Body of pancreas (tissue), 4 donors: ENCODE results near the gene APOB. TPM values are rescaled to one million over a fixed set of nuclear protein-coding genes. Genes with fewer than 3 reads are reported as not detected.

ENCODE experiments used
- ATAC-seq: fragments of 150-250 bp; one replicate; pipeline ENCODE4 v1.9.1; 2016
- DNase-seq, 4 donors: peaks; one replicate each; pipeline ENCODE4 v3.0.0-alpha.2; 2019
- H3K27ac ChIP-seq, 4 donors: fragments of 200-600 bp; sonication (generic); 1 replicate in 3 of 4; 2 replicates in 1 of 4; pipeline versions ENCODE4 v1.5.1 to v1.6.1; 2016 to 2019; ENCODE audit warnings: mild to moderate bottlenecking in 1 of 4, mixed read lengths in 1 of 4, moderate library complexity in 1 of 4
- H3K27me3 ChIP-seq, 2 donors: fragments of 200-600 bp; sonication (generic); one replicate each; pipeline ENCODE4 v1.6.0; 2016; ENCODE audit warnings: mild to moderate bottlenecking in 1 of 2
- H3K36me3 ChIP-seq, 2 donors: fragments of 200-600 bp; sonication (generic); replicated peaks in 1 of 2; 2 replicates each; pipeline ENCODE4 v1.5.1; 2016; ENCODE audit warnings: low read depth in 2 of 2; ENCODE audit not compliant: insufficient read depth in 1 of 2
- H3K4me1 ChIP-seq: fragments of 200-600 bp; sonication (generic); one replicate; pipeline ENCODE4 v1.6.0; 2016
- H3K4me3 ChIP-seq, 2 donors: fragments of 200-600 bp; sonication (generic); 1 replicate in 1 of 2; 2 replicates in 1 of 2; pipeline ENCODE4 v1.5.1; 2016 to 2019
- H3K9me3 ChIP-seq, 3 donors: fragments of 200-600 bp; sonication (generic); 1 replicate in 2 of 3; 2 replicates in 1 of 3; pipeline ENCODE4 v1.5.1; 2016
- POLR2A ChIP-seq, 3 donors: fragments of 450-650 bp; IDR thresholded peaks; one replicate each; pipeline ENCODE4 v1.6.1; 2016; ENCODE audit warnings: antibody characterized with exemption in 3 of 3, mild to moderate bottlenecking in 2 of 3
- WGBS, 2 donors: methylation state at CpG; one replicate each; pipeline ENCODE4 v1.1.5; 2017; 5-methylcytosine and 5-hydroxymethylcytosine counted together
- intact Hi-C: fragments of 100-400 bp; cut with DNase I; formaldehyde crosslinking; loops from one replicate; pipeline ENCODE4 v1.15.1; 2023
- total RNA-seq, 2 donors: library from RNA; depleted of rRNA; stranded (reverse); fragments of >200 nt; gene quantifications; one replicate each; pipeline ENCODE4 v1.1.0, GENCODE V29; 2016
- TF ChIP-seq, protein P1 (sequence below), 7 experiments: fragments of 450-650 bp in 4 of 7; fragments of 200-600 bp in 3 of 7; sonication (generic) in 3 of 7; IDR thresholded peaks; one replicate each; pipeline ENCODE4 v1.5.1; 2016 to 2019; ENCODE audit warnings: antibody characterized with exemption in 7 of 7

The APOB gene
- total RNA-seq, 2 donors from 2014 or later = 0.66 to 0.78 TPM

DNA sequence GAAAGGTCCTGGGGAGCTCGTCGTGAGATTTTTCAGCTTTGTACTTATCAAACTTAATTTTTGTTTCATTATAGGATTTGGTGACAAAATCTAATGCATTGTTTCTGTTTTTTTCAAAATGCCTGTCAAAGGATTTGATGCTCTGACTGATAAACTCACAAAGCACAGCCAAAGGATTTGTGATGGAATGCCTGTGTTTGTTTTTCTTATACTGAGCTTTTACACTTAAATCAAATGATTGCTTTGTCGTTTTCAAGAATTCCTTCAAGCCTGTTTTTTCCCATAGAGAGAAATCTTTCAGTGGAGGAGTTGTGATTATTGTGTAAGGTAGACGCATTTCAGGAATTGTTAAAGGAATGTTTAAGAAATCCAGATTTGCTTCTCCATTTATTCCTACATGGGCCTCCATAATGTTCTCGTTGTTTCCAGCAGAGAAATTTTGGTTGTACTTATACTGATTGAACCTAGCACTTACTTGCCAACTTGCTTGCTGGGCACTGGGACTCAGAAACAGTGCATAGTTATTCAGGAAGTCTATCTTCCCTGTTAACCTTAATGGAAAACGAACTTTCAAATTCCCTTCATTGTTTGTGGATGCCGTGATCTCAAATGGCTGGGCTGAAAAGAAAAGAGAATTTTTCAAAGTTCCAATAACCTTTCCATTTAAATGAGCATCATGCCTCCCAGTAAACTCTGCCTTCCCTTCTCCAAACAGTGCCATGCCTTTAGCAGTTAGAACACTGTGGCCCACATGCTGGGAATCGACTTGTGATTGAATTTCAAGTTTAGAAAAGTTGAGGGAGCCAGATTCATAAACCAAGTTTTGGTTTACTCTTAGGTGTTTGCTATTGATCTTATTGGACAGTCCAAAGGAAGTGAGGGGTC is 36.5 kb downstream of the APOB start:
- DNase-seq (no peak), ATAC-seq (no peak)
- intact Hi-C loops = no loop called here
- TF ChIP-seq, protein P1, sequence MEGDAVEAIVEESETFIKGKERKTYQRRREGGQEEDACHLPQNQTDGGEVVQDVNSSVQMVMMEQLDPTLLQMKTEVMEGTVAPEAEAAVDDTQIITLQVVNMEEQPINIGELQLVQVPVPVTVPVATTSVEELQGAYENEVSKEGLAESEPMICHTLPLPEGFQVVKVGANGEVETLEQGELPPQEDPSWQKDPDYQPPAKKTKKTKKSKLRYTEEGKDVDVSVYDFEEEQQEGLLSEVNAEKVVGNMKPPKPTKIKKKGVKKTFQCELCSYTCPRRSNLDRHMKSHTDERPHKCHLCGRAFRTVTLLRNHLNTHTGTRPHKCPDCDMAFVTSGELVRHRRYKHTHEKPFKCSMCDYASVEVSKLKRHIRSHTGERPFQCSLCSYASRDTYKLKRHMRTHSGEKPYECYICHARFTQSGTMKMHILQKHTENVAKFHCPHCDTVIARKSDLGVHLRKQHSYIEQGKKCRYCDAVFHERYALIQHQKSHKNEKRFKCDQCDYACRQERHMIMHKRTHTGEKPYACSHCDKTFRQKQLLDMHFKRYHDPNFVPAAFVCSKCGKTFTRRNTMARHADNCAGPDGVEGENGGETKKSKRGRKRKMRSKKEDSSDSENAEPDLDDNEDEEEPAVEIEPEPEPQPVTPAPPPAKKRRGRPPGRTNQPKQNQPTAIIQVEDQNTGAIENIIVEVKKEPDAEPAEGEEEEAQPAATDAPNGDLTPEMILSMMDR (IDR thresholded peaks at IDR 0.05) = no peak
- no peak for TF ChIP-seq POLR2A (IDR thresholded peaks at IDR 0.05)
- no peaks in the 10 kb centered on the region for H3K36me3 ChIP-seq
- no peaks in the 10 kb centered on the region for H3K9me3 ChIP-seq
- no peaks in the 10 kb centered on the region for H3K4me1 ChIP-seq
- peaks cover 0 to 3% of the 10 kb centered on the region in 2 donors for H3K27me3 ChIP-seq
- H3K4me3 ChIP-seq = no peak overlapping the region
- H3K27ac ChIP-seq = no peak overlapping the region
- WGBS, 2 donors = 58 to 61% methylated on average over 8 of the region's 8 CpGs

DNA sequence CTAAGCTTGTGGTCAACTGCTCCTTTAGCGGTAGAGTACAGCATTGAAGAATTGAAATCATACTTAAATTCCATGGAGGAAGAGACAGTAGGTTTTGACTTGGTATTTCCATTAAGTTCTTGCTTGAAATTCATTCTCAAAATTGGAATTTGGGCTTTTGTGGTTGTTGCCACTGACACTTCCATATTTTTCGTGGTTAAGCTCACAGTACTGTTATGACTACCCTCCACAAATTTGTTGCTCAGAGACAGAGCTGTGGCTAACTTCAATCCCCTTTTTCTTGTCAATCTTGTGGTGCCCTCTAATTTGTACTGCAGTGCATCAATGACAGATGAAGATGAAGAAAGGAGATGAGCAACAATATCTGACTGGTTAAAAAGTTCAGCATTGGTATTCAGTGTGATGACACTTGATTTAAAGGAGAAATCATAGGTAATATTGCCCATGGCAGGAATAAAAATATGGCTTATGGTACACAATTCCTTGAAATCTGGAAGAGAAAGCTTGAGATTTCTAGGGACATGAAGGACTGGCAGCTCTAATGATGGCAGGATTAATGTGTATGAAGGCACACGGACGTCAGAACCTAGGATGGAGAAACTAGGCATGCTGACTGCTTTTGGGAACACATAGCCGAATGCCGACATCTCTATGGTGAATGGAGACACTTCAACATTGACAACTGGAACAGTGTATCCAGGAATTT is 37.3 kb downstream of the APOB start:
- intact Hi-C loops = no loop called here
- no peak for ATAC-seq
- H3K4me3 ChIP-seq = no peak overlapping the region
- TF ChIP-seq, protein P1 (IDR thresholded peaks at IDR 0.05) = no peak
- TF ChIP-seq POLR2A (IDR thresholded peaks at IDR 0.05) = no peak
- 61 to 65% methylated on average over 6 of the region's 6 CpGs for WGBS, 2 donors
- no peak for DNase-seq
- H3K27ac ChIP-seq = no peak overlapping the region
- peaks cover 0 to 3% of the 10 kb centered on the region in 2 donors for H3K27me3 ChIP-seq
- H3K36me3 ChIP-seq = no peaks in the 10 kb centered on the region
- no peaks in the 10 kb centered on the region for H3K9me3 ChIP-seq
- no peaks in the 10 kb centered on the region for H3K4me1 ChIP-seq

DNA sequence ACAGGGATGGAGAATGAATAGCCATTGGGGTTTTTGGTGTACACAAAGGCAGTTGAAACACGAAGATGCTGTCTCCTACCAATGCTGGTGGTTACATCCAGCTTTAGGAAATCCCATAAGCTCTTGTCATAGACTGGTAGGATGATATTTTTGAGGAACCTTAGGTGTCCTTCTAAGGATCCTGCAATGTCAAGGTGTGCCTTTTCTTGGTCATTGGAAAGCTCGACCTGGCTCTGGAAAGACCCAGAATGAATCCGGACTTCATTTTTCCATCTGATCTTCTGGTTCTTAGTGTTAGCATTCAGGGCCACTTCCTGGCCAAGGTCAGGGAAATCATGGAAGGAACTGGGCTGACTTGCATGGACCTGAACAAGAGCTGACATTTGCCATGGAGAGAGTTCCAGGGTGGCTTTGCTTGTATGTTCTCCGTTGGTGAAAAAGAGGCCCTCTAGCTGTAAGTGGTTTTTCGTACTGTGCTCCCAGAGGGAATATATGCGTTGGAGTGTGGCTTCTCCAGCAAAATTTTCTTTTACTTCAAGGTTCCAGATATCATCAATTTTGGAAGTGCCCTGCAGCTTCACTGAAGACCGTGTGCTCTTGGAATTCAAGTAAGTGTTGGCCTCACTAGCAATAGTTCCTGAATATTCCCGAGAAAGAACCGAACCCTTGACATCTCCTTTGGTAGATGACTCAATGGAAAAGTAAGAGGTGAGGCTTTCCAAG is 38.0 kb downstream of the APOB start:
- ATAC-seq (no peak), DNase-seq (no peak)
- H3K4me3 ChIP-seq = no peak overlapping the region
- 73 to 77% methylated on average over 9 of the region's 9 CpGs for WGBS, 2 donors
- no peaks in the 10 kb centered on the region for H3K9me3 ChIP-seq
- TF ChIP-seq, protein P1 (IDR thresholded peaks at IDR 0.05) = no peak
- TF ChIP-seq POLR2A (IDR thresholded peaks at IDR 0.05) = no peak
- H3K4me1 ChIP-seq = no peaks in the 10 kb centered on the region
- no peaks in the 10 kb centered on the region for H3K36me3 ChIP-seq
- no peak overlapping the region for H3K27ac ChIP-seq
- peaks cover 0 to 3% of the 10 kb centered on the region in 2 donors for H3K27me3 ChIP-seq
- intact Hi-C loops = no loop called here

DNA sequence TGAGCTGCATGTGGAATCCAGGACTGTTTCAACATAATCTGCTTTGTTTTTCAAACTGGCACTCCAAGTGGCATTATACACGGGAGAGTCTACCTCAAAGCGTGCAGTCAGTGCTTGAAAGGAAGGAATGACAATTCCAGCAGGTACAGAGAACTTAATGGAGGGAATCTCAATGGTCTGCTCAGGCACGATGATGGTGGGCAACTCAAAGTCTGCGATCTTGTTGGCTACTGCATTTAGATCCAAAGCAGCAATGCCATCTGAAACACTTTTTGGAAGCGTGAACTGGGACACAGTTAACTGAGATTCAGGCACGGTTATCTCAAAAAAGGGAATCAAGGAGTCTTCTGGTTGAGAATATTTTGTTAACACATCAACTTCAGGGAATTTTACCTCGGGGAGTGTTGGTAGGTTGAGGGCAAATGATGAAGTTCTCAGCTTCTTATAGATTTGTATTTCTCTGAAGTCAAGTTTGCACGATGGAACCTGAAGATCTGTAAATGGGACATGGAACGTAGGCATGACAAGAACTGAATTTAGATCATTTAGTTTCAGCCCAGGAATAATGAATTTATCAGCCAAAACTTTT is 38.7 kb downstream of the APOB start:
- Histone ChIP-seq H3K36me3 (no peaks in the 10 kb centered on the region), H3K4me1 (no peaks in the 10 kb centered on the region), H3K4me3 (no peak overlapping the region), H3K27me3 (peaks cover 0 to 3% of the 10 kb centered on the region in 2 donors), H3K27ac (no peak overlapping the region), H3K9me3 (no peaks in the 10 kb centered on the region)
- WGBS, 2 donors = 64 to 75% methylated on average over 9 of the region's 9 CpGs
- DNase-seq (no peak), ATAC-seq (no peak)
- TF ChIP-seq, protein P1 (IDR thresholded peaks at IDR 0.05) = no peak
- intact Hi-C loops = no loop called here
